Epithelial cell of esophagus (primary cell): ENCODE measurements around the gene RHOBTB3.
A peak's percentile ranks its signal among the peaks of the same experiment; 100 is the strongest.

Experiments
- DNase-seq: peaks from one replicate; pipeline ENCODE4 v3.0.0; 2010; ENCODE audit warnings: low read depth
- H3K4me3 ChIP-seq: 2 replicates; pipeline ENCODE4 v1.5.1; 2011; ENCODE audit warnings: mild to moderate bottlenecking, low read length, control low read depth
- CTCF ChIP-seq: IDR thresholded peaks from 2 replicates; pipeline ENCODE4 v1.5.1; 2011; ENCODE audit warnings: low read depth, mild to moderate bottlenecking, low read length, control low read depth, inconsistent platforms; ENCODE audit not compliant: insufficient read depth; ENCODE audit errors: missing control alignments

Gene RHOBTB3

GRCh38 chr5:95725071-95725820 is 5.9 kb upstream of the RHOBTB3 start:
- TF ChIP-seq CTCF: no peak
- no peak for DNase-seq
- no peak overlapping the region for H3K4me3 ChIP-seq

GRCh38 chr5:95725937-95726810 is 5.0 kb upstream of the RHOBTB3 start:
- DNase-seq: no peak

GRCh38 chr5:95726811-95727763 is 4.0 kb upstream of the RHOBTB3 start:
- H3K4me3 ChIP-seq: no peak overlapping the region
- DNase-seq: no peak
- TF ChIP-seq CTCF: no peak

More at GRCh38 chr5:95725937-95726810, 5.0 kb upstream of the RHOBTB3 start:
- H3K4me3 ChIP-seq: no peak overlapping the region
- no peak for TF ChIP-seq CTCF

- TF ChIP-seq CTCF: no peak
- DNase-seq: peak; percentile 83
- H3K4me3 ChIP-seq: no peak overlapping the region
Measured at GRCh38 chr5:95727764-95728191, 3.4 kb upstream of the RHOBTB3 start.

GRCh38 chr5:95728494-95729114 is 2.5 kb upstream of the RHOBTB3 start:
- no peak overlapping the region for H3K4me3 ChIP-seq
- TF ChIP-seq CTCF: no peak
- peak; percentile 72 for DNase-seq

GRCh38 chr5:95729115-95730010 is 1.8 kb upstream of the RHOBTB3 start:
- TF ChIP-seq CTCF: no peak
- DNase-seq: no peak
- no peak overlapping the region for H3K4me3 ChIP-seq
